HepG2 (cell line): Measurements from ENCODE around the gene LRRN4CL. TPM values are rescaled to one million over a fixed set of nuclear protein-coding genes. Genes with fewer than 3 reads are reported as not detected.

Experiments used
- BRD4 ChIP-seq: sonication (generic); formaldehyde crosslinking; IDR thresholded peaks from 2 replicates; pipeline ENCODE4 v1.4.0; 2020; ENCODE audit warnings: missing genetic modification reagents
- CSRNP2 ChIP-seq: sonication (generic); formaldehyde crosslinking; conservative IDR thresholded peaks from 2 replicates; pipeline ENCODE4 v1.8.0; 2022; ENCODE audit warnings: low read depth, missing genetic modification reagents
- ISX ChIP-seq: sonication (generic); formaldehyde crosslinking; conservative IDR thresholded peaks from 2 replicates; pipeline ENCODE4 v1.5.0; 2020; ENCODE audit warnings: missing genetic modification reagents
- MAF1 ChIP-seq: sonication (generic); formaldehyde crosslinking; IDR thresholded peaks from 2 replicates; pipeline ENCODE4 v1.5.0; 2020; ENCODE audit warnings: missing genetic modification reagents, borderline replicate concordance
- MATR3 ChIP-seq: sonication (generic); formaldehyde crosslinking; IDR thresholded peaks from 2 replicates; pipeline ENCODE4 v1.4.0; 2020; ENCODE audit warnings: missing genetic modification reagents
- NCOA2 ChIP-seq: sonication (generic); formaldehyde crosslinking; IDR thresholded peaks from 2 replicates; pipeline ENCODE4 v1.8.0; 2022; ENCODE audit warnings: inconsistent platforms
- POLR2AphosphoS5 ChIP-seq: IDR thresholded peaks from 2 replicates; pipeline ENCODE4 v1.6.1; 2012; ENCODE audit warnings: low read depth, low read length
- SIX1 ChIP-seq: sonication (generic); formaldehyde crosslinking; IDR thresholded peaks from 2 replicates; pipeline ENCODE4 v1.4.0; 2020; ENCODE audit warnings: missing genetic modification reagents, borderline replicate concordance
- STAT6 ChIP-seq: sonication (generic); formaldehyde crosslinking; IDR thresholded peaks from 2 replicates; pipeline ENCODE4 v1.4.0; 2020; ENCODE audit warnings: missing genetic modification reagents, mild to moderate bottlenecking, borderline replicate concordance
- TFDP1 ChIP-seq: IDR thresholded peaks from 2 replicates; pipeline ENCODE4 v1.6.1; 2016; ENCODE audit warnings: missing compliant biosample characterization, missing genetic modification reagents, borderline replicate concordance
- WIZ ChIP-seq: sonication (generic); formaldehyde crosslinking; IDR thresholded peaks from 2 replicates; pipeline ENCODE4 v1.5.1; 2020; ENCODE audit warnings: mild to moderate bottlenecking, missing genetic modification reagents
- ZBTB14 ChIP-seq: sonication (generic); formaldehyde crosslinking; IDR thresholded peaks from 2 replicates; pipeline ENCODE4 v1.4.0; 2020; ENCODE audit warnings: missing genetic modification reagents
- ZNF143 ChIP-seq: sonication (generic); formaldehyde crosslinking; IDR thresholded peaks from 2 replicates; pipeline ENCODE4 v1.4.0; 2020; ENCODE audit warnings: missing genetic modification reagents
- ZNF20 ChIP-seq: sonication (generic); formaldehyde crosslinking; IDR thresholded peaks from 2 replicates; pipeline ENCODE4 v1.4.0; 2020; ENCODE audit warnings: mild to moderate bottlenecking, moderate library complexity, missing genetic modification reagents
- ZNF207 ChIP-seq: fragments of 450-650 bp; IDR thresholded peaks from 2 replicates; pipeline ENCODE4 v1.6.1; 2016; ENCODE audit warnings: antibody characterized with exemption, borderline replicate concordance
- ZNF432 ChIP-seq: sonication (generic); formaldehyde crosslinking; IDR thresholded peaks from 2 replicates; pipeline ENCODE4 v1.5.0; 2020; ENCODE audit warnings: missing genetic modification reagents, mild to moderate bottlenecking, borderline replicate concordance
- ZNF468 ChIP-seq: sonication (generic); formaldehyde crosslinking; IDR thresholded peaks from 2 replicates; pipeline ENCODE4 v1.8.0; 2022; ENCODE audit warnings: mild to moderate bottlenecking, moderate library complexity, missing genetic modification reagents
- ZNF547 ChIP-seq: sonication (generic); formaldehyde crosslinking; IDR thresholded peaks from 2 replicates; pipeline ENCODE4 v1.5.1; 2020; ENCODE audit warnings: mild to moderate bottlenecking, missing genetic modification reagents
- ZNF619 ChIP-seq: sonication (generic); formaldehyde crosslinking; IDR thresholded peaks from 2 replicates; pipeline ENCODE4 v1.4.0; 2020; ENCODE audit warnings: mild to moderate bottlenecking, missing genetic modification reagents
- ZNF747 ChIP-seq: sonication (generic); formaldehyde crosslinking; IDR thresholded peaks from 2 replicates; pipeline ENCODE4 v1.8.1; 2023; ENCODE audit warnings: missing genetic modification reagents, mild to moderate bottlenecking, borderline replicate concordance
- ZNF770 ChIP-seq: sonication (generic); formaldehyde crosslinking; IDR thresholded peaks from 2 replicates; pipeline ENCODE4 v1.5.0; 2020; ENCODE audit warnings: mild to moderate bottlenecking, missing genetic modification reagents
- polyA plus RNA-seq, 8 experiments: library from polyadenylated mRNA; depleted of rRNA in 3 of 8; stranded (reverse) in 7 of 8; unstranded in 1 of 8; fragments of >200 nt; fragmentation: Illumina TruSeq in 4 of 8; extraction: Trizol in 4 of 8; gene quantifications; 2 replicates each; pipeline versions ENCODE4 v1.2.1 to v1.2.3, GENCODE V29; 2011 to 2016; ENCODE audit warnings: low read depth in 4 of 8, missing spikeins in 1 of 8, mixed read lengths in 1 of 8; ENCODE audit not compliant: insufficient read depth in 1 of 8
- total RNA-seq, 5 experiments: library from RNA; depleted of rRNA; stranded (reverse); fragments of >200 nt; fragmentation: Illumina TruSeq; extraction: Trizol; gene quantifications; 2 replicates each; pipeline ENCODE4 v1.2.3, GENCODE V29; 2016; ENCODE audit warnings: low read depth in 1 of 5

The LRRN4CL gene
- total and polyA plus RNA-seq, 2 of the 13 experiments (the other 11 are each of a cell fraction or from before 2014, with no cell fraction given) = 0.11 TPM; not detected in 1

GRCh38 chr11:62727165-62727871, 38.0 kb upstream of the LRRN4CL start, which contains the start of gene HNRNPUL2 (continued):
- TF ChIP-seq CSRNP2 (peak; percentile 52; the same call in 1 of the 2 replicates), ZNF747 (CRISPR knock-in tag) (peak; percentile 84; the same call in 1 of the 2 replicates), ZNF432 (no peak), ZNF547 (CRISPR knock-in tag) (peak; percentile 96), TFDP1 (CRISPR knock-in tag) (peak; percentile 98), ZNF619 (CRISPR knock-in tag) (0 out of 2 replicates have a peak, but pooled peaks have one; percentile 70), ZBTB14 (CRISPR knock-in tag) (peak; percentile 91), WIZ (CRISPR knock-in tag) (peak; percentile 75; the same call in 1 of the 2 replicates), ZNF207 (no peak), ZNF143 (CRISPR knock-in tag) (peak; percentile 73), ZNF20 (no peak), BRD4 (peak; percentile 80), ISX (CRISPR knock-in tag) (peak; percentile 95), STAT6 (no peak; the same call in 1 of the 2 replicates), MAF1 (CRISPR knock-in tag) (peak; percentile 82; the same call in 1 of the 2 replicates), POLR2AphosphoS5 (peak; percentile 71), MATR3 (CRISPR knock-in tag) (no peak), NCOA2 (peak; percentile 59), SIX1 (CRISPR knock-in tag) (no peak), ZNF770 (peak; percentile 63; the same call in 1 of the 2 replicates), ZNF468 (CRISPR knock-in tag) (peak; percentile 48; the same call in 1 of the 2 replicates)
